DOHH2 (cell line): ENCODE data around the gene ZFP30.

Source experiments
- CTCF ChIP-seq: fragments of 200-600 bp; sonication (generic); IDR thresholded peaks from one replicate; pipeline ENCODE4 v1.5.1; 2014; ENCODE audit warnings: antibody characterized with exemption, mild to moderate bottlenecking, low read depth, low read length; ENCODE audit not compliant: poor library complexity, severe bottlenecking
- EZH2phosphoT487 ChIP-seq: fragments of 200-600 bp; sonication (generic); IDR thresholded peaks from 2 replicates; pipeline ENCODE4 v1.6.1; 2017; ENCODE audit warnings: borderline replicate concordance, mild to moderate bottlenecking, antibody characterized with exemption, low read length, moderate library complexity, mixed read lengths

GRCh38 chr19:37594982-37595382 is 60.3 kb downstream of the ZFP30 start:
- TF ChIP-seq CTCF (no peak), EZH2phosphoT487 (no peak)
